Activated CD4-positive, alpha-beta T cell treated with anti-CD3 and anti-CD28 coated beads, Interleukin-2, Interleukin-4, amounts not matched to agents 100 ng/mL and 50 ng/mL, durations not matched to agents 16 hours and 8 hours (primary cell): ENCODE results near the gene FOXP4.

Source experiments
- DNase-seq: peaks from one replicate; pipeline ENCODE4 v3.0.0-alpha.2; 2020; ENCODE audit warnings: low spot score

FOXP4 gene

DNA sequence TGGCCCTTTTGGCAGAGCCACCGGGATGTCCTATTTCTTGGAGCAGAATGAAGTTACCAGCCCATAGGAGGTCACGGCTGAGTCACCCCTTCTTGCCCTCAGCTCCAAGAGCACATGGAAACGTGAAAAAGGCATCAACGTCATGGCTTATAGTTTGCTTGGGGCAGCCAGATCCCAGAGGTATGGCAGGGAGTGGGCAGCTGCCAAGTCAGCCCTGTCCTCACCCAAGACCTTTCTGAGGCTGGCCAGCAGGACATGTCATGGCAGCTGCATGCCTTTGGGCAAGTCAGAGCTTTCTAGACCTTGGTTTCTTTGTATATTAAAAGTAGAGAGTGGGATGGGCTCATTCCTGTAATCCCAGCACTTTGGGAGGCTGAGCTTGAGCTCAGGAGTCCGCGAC is 83.9 kb downstream of the FOXP4 start:
- DNase-seq: no peak

DNA sequence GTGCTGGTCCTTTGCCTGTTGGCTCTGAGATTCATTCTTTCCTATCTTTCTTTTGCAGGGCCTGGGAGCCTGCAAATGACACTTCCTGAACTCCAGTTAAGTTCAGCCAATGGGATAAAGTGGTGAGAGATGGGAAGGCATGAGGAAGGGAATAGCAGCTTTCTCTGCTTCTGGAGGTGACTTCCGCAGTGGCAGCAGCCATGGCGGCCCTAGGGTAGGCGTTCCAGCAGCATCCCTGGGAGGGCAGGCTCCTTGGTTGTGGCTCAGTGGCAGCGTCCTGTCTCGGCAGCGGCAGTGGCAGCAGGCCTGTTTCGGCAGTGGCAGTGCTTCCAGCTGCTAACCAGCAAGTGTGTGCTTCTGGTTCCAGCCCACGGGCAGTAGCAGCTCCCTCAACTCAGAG is 84.8 kb downstream of the FOXP4 start:
- DNase-seq: no peak

DNA sequence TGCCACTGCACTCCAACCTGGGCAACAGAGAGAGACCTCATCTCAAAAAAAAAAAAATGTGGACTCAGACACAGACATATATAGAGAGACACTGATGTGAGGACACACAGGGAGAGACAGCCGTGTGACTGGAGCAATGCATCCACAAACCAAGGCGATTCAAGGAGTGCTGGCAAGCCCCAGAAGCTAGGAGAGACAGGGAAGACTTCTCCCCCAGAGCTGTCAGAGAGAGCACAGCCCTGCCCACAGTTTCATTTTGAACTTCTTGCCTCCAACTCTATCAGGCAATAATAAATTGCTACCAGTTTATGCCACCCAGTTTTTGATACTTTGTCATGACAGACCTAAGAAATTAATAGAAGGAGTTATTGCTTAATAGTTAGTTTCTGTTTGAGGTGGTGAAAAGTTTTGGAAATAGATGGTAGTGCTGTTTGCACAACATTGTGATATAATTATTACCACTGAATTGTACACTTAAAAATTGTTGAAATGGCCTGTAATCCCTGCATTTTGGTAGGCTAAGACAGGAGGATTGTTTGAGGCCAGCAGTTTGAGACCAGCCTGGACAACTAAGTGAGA is 87.0 kb downstream of the FOXP4 start:
- DNase-seq: no peak

DNA sequence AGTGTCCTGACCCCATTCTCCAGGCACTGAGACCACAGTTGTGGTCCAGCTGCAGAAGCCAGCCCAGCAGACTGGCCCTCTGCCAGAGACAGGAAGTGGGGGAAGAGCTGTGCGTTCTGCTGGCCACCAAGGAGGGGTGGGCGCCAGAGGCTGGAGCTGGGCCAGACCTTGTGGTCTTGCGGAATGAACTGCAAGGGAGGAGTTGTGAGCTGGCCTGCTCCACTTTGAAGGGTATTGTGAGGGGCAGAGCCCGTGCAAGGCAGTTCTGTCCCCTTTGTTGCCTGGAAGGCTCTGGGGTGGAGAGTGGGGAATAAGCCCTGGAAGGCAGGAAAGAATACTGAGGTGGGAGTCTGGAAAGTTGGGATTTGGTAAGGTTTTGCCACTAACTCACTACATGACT is 88.5 kb downstream of the FOXP4 start:
- no peak for DNase-seq

DNA sequence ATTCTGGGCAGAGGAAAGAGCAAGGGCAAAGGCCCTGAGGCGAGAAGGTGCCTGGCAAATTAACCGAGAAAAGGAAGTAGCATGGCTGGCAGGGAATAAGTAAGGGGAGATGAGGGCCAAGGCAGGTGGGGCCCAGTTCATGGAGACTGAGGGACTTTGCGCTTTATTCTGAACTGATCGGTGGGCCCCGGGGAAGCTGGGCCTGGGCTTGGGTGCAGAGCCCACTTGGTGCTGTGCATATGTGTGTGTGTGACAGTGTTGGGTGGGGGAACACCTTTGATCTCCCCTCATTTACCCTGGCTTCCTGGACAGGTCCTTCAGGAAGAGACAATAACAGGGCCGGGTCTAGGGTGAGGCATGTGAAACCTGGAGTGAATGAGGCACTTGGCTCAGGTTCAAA is 89.2 kb downstream of the FOXP4 start:
- DNase-seq: no peak

DNA sequence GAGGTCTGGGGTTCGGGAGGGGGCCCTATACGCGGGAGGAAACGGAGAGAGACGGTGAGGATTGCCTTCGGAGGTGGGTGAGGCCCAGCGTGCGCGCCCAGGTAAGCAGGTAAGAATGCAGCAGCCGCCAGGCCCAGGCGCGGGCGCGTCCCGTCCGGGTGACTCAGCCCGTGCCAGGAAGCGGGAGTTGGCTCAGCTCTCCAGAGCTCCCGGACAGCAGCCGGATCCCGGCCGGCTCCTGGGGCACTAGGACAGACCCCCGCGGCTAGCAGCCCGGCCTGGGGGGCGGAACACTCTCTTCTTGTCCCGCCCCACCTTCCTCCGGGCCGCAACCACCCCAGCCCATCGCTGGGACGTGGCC is 90.6 kb downstream of the FOXP4 start:
- no peak for DNase-seq

DNA sequence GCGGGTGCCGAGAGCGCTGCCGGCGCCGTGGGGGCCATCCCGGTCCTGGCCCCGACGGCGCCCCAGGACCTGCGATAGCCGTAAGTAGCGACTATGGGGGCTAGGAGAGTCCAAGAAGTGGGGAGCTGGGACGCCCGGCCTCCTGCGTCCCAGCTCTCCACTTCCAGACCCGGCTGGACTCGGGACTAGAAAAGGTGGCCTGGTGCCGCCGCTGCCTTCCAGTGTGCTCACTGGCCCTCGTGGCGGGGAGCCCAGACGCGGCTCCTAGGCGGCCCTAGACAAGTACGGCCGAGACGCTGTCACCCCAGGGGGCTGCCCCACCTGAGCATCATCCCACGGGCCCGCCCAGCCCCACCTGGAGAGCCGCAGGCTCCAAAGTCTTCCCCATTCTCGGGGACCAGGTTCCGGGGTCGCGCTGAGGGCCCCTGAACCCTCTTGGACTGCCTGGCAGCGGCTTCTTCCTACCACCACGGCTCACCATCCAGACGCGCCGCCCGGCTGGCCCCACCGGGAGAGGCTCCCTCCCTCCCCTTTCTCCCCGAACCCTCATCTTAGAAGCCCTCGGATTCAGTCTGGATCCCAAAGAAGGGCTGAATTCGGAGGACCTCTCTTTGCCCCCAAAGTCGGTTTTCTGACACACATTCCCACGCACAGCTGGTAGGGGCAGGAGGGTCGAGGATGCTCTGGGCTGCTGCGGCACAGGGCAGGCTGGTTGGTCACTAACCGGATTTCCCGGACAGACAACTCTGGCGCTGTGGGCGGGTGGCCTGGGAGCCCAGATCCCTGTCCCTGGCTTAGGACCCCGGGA is 91.2 kb downstream of the FOXP4 start:
- DNase-seq: no peak

DNA sequence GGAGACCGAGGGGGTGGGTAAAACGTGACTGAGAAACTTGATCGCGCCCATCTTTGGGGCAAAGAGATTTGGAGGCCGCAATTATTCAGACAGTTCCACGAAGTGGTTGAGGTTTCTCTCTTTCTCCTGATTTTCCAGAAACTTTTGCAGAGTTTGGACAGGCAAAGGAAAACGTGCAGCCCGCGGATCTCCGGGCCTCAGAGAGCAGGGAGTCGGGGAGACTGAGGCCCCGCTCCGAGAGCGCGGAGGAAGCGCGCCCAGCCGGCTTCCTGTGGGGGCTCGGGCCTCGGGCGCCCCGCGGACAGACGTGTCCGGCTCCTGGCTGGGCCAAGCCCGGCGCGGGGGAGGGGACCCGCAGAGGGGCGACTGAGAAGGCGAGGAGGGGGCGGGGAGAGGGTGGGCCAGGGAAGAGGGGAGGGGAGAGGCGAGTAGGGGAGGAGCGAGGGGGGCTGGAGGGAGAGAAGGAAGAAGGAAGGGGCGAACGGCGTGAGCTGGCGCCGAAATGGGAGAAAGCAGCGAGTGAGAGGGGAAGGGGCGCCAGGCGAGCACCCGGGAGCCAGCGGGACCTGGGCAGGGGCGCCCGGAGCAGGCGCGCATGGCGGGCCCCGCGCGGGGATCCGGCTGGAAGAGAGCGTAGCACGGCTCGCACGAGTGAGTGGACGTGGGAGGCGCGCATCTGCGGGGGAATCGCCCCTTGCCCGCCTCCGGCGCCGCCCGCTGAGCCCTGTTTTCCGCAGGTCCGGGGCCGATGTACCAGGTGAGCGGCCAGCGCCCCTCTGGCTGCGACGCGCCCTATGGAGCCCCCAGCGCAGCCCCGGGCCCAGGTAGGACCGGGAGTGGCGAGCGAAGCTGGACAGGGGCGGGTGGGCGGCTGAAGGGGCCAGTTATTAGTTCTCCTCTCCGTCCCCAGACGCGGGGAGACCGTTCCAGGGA is 92.1 kb downstream of the FOXP4 start, which contains the start of gene MDFI:
Gene MDFI, plus strand, starts transcription at position 467 of the 933 bp plus-strand sequence. Its CDS starts 282 bp downstream, at position 749.
- no peak for DNase-seq

DNA sequence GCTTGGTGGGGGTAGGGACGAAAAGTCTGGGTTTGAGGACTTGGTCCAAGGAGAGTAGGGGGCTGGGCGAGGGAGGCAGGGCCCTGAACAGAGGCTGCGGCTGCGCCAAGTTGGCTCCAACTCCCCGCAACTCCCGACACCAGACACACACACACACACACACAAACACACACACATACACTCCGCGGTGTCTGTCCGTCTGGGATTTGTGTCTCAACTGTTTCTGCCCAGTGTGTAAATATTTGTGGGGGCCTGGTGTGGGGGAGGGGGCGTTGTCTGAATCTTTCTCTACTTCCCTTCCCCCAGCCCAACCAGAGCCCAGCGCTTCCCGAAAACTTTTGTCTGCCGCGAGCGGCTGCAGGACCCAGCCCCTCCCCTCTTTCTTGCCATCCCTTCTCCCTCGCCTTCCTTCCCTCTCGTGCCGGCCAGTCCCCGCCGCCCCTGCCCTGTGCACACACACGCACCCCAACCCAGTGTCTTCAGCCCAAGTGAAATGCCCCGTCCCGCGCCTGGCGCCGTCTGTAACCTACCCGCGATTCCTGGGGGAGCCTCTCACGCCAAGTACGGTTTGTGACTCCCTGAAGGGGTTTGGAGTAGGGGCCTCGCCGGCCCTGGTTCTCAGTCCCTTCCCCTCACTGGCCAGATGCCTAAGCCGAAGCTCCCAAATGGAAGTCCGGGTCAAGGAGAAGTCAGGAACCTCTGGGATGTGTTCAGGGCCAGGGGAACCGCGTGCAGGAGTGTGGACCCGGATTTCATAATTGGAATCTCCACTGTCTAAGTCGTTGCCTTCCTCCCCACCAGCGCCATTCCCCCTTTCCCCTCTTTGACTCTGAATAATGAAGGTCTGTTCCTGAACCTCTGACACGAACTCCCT is 93.0 kb downstream of the FOXP4 start:
- DNase-seq: no peak

DNA sequence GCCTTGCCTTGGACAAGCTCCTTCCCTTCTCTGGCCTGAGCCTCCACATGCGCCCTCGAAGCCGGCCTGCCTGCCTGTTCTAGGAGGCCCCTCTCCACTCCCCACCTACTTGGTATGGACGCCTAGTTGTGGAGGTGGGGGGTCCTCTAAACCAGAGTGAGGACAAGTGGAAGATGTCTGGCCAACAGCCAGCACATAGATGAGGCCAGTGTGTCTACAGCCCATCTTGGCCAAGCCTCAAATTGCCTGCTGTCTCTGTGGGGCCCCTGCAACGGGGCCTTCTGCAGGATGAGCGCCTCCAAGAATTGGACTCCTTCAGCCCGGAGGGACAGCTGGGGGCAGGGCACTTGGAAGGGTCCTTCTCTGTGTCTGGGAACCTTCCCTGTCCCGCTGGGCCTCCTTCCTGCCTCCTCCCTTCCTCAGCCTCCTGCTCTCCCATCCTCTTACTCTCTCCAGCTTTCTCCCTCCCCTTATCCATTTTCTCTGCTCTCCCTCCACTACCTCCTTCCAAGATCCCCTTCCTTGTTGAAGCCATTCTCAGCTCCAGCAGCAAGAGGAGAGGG is 93.7 kb downstream of the FOXP4 start:
- no peak for DNase-seq

DNA sequence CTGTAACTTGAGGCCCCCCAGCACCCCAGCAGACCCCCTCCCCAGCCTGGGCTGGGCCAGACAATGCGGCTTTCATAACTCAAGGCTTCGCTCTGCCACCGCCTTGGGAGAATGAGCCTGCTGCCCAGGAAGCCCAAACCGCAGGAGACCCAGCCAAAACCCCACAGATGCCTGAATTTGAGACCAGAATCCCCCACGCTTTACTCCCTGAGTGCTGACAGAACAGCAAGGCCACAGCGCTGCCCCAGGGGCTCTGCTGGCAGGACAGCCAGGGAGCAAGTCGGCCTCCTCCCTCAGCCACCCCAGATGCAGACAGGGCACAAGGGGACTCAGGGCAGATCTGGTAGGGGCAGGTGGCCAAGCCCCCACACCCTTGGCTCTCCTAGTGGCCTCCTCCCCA is 94.2 kb downstream of the FOXP4 start:
- no peak for DNase-seq

DNA sequence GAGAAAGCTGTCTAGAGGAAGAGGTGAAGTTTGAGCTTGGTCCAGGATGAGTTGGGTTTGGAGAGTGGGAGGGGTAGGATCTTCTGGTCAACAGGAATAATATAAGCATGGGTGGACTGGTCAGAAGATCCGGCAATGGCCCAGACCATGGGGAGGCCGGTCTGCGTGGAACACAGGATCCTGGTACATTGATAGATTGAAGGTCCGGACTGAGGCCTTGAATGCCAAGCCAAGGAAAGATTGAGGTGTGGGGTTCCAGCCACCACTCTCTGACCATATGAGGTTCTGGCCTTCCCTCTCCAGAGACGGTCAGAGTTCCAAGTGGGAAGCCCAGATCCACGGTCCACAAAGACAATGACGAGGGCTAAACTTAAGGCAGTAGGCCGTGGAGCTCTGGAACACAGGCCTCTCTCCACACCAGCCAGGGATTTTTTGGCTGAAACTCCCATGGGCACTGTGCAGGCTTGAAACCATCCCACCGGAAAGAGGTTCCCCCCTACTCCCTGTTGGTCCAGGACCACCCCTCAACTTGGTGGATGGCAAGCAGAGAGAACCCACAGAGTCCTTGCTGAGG is 95.3 kb downstream of the FOXP4 start:
- DNase-seq: no peak

DNA sequence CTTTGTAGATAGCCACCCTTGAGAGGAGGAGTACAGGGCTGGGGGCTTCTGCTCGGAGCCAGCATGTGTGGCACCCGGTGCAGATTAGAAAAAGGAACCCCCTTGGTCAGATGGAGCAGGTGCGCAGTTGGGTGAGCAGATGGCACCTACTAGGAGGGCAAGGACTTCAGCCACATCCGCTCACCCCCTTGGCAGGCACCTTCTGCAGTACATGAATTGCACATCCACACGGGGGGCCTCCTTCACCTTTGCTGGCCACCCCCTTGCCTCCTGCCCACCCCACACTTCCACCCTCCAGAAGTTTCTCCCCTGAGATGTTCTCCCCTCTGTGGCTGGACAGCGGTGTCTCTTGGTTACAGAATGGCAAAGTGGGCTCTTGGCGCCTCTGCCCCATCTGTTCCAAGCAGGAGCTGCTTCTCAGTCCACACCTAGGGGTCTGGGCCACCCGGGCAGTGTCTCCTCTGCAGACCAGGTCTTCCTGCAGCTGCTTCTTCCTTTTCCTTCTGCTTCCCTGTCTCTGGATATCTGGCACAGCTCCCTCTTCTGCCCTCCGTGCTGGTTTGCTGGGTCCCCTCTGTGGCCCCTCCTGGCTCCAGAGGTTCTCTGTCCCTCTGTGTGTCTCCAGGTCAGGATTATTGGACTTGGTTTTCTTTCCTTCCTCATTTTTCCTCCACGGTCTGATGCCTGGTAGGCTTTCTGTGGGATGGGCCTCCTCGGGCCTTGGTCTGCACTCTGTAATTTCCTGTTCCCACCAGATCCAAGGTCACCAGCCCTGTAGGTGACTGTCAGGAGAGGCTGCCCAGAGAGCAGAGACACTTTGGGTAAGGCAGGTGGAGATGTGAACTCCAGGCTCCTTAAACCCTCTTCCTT is 96.1 kb downstream of the FOXP4 start:
- no peak for DNase-seq

DNA sequence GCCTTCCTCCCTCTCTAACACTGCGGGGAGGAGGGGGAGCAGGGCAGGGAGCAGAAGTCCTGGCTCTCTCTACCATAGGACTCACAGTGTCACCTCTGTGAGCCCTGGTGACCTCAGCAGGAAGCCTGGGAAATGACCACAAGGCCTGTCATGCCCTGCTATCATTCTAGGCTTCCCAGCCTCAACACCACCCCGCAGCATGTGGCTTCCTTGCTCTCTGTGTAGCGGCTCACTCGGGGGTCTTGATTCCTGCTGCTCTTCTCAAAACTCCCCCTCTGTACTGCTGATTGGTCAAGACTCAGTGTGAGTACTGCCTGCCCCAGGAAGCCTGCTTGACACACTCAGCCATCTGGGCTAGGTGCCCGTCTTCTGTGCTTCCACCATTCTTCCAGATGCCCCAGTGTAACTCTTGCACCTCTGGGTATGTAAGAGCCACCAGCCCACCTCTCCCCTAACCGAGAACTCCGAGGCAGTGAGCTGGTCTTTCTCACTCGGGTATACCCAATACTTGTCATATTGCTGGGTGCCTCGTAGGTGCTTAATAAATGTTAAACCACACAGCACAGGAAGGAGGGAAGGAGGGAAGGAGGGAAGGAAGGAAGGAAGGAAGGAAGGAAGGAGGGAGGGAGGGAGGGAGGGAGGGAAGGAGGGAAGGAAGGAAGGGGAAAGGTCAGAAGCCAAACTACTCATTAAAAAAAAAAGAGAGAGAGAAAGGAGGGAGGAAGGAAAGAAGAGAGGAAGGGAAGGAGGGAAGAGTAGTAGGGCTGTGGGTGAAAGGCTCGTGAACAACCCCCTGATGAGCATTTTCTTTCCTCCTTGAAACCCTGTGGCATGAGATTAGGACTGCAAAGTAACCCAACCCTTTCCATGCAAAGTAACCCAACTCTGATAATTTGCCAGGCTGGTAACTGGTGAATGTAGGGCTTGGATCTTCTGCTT is 97.0 kb downstream of the FOXP4 start:
- no peak for DNase-seq

DNA sequence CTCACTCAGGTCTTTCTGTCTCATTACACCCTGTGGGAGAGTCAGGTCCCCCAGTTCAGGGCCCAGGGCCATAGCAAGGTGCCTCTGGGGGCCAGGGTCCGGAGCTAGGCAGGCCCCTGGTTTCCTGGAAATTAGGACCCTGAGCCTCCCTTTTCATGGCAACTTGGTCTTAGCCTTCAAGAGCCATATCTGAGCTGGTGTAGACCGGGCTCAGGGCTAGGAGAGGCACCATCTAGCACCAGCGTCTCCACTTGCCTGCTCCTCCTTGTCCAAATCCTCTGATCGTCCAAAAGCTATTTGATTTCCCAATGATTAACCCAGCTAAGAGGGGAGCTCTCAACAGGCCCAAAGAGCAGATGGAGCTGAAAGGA is 97.7 kb downstream of the FOXP4 start:
- no peak for DNase-seq

DNA sequence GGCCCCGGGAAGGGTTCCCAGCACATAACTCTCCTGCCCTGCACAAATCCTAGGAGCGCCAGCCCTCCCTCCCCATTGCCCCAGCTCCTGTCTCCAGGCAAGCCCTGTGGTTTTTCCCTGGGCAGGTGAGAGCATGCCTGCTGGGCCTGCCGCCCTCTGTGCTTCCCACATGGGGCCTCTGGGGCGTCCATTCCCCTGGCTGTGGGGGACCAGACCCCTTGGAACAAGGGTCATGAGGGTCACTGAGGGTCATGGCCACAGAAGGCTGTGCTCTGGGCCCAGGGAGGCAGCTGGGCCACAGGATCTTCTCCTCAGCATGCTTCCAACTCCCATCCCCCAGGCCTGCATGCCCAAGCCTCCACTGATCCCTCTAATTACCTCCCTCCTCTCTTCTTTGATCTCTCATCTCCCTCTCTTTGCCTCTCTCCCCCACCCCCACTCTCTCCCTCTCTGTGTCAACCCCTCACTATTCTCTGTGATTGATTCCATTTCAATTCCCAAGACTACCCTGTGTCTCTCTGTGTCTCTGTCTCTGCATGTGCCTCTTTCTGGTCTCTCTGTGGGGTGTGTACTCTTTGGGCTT is 98.2 kb downstream of the FOXP4 start:
- no peak for DNase-seq

DNA sequence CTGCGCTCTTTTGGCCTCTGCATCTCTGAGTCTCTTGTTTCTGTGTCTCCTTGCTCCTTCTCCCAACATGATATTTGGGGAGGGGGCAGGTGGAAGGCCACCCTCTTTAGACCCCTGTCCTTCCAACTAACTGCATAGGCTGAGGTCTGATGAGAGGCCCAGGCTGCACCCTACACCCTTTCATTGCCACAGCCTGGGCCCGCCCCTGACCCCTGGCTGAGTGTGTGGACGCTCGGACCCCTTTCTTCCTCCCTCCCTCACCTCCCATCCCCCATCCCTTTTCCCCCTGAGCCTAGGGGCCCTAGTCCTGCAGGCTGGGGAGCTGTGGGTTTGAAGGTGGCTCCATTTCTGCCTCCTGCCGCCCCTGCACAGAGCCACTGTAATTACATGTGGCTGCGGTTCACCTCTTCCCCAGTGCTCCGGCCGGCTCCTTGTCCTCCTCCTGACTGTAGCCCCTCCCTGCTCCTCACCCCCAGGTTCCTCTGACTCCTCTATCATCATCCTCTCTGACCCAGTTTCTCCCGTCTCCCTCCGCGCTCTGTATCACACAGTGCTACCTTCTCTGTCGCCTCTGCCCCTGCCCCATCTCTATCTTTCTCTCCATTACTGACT is 98.9 kb downstream of the FOXP4 start:
- no peak for DNase-seq
